Measurements from ENCODE around the gene WHRN.

DNA sequence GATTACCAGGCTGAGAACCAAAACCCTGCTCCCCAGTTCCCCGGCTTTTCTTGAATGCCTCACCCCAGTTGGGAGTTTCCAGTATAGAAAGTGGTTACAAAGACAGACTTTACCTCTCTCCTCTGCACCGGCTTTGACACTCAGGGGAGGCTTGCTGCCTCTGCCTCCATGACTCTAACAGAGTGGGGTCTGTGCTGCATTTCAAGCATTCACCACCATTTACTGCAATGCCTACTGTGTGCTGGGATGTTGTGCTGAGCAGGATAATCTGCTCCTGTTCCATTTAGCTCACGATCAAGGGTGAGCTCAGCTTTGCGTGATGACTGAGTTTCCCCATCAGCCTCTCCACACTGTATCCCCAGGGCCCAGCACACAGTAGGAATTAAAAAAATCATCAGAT, 77.6 kb downstream of the WHRN start:
- TF ChIP-seq YY1 (IDR thresholded peaks at IDR 0.05; ENCODE audit: insufficient read depth, insufficient read length) (no peak), ZNF274 (IDR thresholded peaks at IDR 0.05; ENCODE audit: low read depth, low read length) (no peak), SUZ12 (IDR thresholded peaks at IDR 0.05; ENCODE audit: extremely low read depth, insufficient read depth, insufficient read length) (no peak)

Data from NT2/D1 (cell line).